HG03097 (cell line): ENCODE data around the gene SPTLC3.
A peak's percentile ranks its signal among the peaks of the same experiment; 100 is the strongest.

Source experiments
- ATAC-seq: cut with Tn5 transposase; IDR thresholded peaks from one replicate; pipeline ENCODE4 v1.9.1; 2021; ENCODE audit not compliant: unreplicated experiment, low FRiP score

The SPTLC3 gene

DNA sequence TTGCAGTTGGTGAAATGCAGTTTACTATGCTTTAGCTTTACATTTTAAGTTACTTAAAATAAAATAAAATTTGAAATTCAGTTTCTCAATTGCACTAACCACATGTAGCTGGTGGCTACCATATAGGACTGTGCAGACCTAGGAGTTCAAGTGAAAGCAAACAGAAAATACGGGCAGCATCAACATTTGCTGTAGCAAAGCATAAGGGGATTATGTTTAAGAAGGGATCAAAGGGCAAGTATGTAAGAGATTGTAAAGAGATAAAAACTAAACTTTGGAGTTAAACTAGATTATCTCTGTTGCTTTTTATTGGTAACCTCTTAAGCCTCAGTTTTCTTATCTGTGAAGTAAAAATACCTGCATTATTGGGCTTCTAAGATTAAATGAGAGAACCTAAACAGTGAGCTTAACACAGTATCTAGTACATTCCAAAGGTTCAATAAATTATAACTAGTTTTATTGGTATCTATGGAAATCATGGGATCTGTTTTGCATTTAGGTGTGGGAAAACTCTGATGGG lies 81.2 kb downstream of the SPTLC3 start:
- ATAC-seq, result no peak

GRCh38 chr20:13092111-13092510 lies 83.3 kb downstream of the SPTLC3 start:
- ATAC-seq, result no peak

DNA sequence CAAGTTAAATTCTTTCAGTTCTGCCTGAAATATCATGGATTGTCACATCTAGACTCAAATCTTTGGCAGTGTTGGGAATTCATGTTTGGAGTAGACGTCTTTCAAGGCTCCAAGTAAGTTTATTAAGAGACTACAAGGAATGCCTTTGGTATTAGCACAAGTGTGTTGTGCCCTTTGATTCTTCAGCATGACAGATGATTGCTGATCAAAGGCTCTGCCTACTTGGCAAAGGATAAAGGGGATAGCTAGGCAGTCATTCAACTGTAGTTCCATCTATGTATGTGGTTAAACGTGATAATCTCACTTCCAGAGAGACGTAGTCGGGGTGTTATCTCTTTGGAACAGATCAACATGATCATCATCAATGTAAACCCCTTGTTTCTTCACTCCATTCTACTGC lies 86.2 kb downstream of the SPTLC3 start:
- no peak for ATAC-seq

- ATAC-seq, result no peak
Measured at GRCh38 chr20:13098720-13099355, 90.1 kb downstream of the SPTLC3 start.

- ATAC-seq, result no peak
Measured at GRCh38 chr20:13099676-13100075, 90.9 kb downstream of the SPTLC3 start.

GRCh38 chr20:13101276-13101675 lies 92.5 kb downstream of the SPTLC3 start:
- no peak for ATAC-seq

- no peak for ATAC-seq
Measured at GRCh38 chr20:13101706-13102105, 92.9 kb downstream of the SPTLC3 start.

- ATAC-seq, result no peak
Measured at GRCh38 chr20:13102237-13102636, 93.5 kb downstream of the SPTLC3 start.

- no peak for ATAC-seq
Measured at GRCh38 chr20:13102694-13103093, 93.9 kb downstream of the SPTLC3 start.

- no peak for ATAC-seq
Measured at GRCh38 chr20:13105039-13105438, 96.3 kb downstream of the SPTLC3 start.

GRCh38 chr20:13105864-13106457 lies 97.2 kb downstream of the SPTLC3 start:
- ATAC-seq, result no peak

DNA sequence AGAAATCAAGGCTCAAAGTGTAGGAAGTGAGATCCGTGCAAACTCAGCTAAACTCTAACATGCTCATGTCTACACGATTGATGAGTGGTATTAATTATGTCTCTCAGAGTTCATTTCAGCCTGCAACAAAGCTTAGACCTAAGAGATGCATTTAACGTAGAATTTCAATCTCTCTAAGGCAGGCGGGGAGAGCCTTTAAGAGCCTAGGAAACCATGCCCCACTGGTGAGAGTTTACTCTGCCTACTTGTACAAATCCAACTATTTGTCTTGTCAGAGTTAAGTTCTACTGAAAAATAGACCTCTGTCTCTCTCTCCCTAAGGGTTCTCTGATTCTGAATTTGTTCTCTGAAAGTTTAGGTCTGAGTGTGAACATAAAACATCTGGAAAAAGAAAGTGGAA lies 100.9 kb downstream of the SPTLC3 start:
- ATAC-seq, result no peak

GRCh38 chr20:13110796-13111195 lies 102.0 kb downstream of the SPTLC3 start:
- no peak for ATAC-seq

DNA sequence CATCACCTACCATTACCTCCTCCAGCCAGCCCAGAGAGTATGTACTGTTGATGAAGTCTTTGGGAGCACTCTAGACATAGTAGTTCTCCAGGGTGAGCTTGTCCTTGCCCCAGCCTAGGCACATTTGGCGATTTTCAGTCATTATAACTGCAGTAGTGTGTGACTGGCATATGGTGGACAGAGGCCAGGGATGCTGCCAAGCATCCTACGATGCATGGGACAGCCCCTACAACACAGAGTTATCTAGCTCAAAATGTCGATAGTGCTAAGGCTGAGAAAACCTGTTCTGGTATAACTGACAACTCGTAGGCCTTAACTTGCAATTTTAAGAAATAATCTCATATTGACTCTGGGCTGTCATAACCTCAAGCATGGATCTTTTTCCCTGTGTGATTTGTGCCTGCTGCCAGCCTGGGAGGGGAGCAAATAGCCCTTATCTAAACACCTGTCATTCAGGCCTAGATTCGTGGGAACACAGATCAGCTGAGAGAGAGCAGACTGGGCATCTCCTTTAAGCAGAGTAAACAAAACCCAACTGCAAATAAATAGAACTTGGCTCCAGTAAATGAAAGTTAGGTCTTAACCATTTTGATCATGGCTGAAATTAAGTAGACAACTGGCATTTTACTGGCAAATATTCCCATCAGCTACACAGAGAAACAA lies 102.6 kb downstream of the SPTLC3 start:
- no peak for ATAC-seq

- no peak for ATAC-seq
Measured at GRCh38 chr20:13113731-13114130, 105.0 kb downstream of the SPTLC3 start.

DNA sequence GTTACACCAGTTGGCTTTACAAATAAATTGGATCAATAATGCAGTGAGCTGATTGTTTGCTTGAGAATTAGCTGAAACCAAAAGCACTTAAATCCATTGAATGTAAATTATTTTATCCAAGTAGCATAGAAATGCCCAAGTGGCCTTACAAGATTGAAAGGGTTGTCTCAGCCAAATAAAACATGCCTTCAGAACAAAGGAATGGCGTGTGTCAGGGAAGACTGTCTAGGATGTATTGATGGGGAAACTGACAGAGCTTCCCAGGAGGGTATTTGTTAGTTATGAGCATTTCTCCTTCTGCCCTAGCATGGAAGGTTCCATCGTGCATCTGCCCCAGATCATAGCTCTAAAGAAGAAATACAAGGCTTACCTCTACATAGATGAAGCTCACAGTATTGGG lies 108.4 kb downstream of the SPTLC3 start:
- ATAC-seq, result no peak

GRCh38 chr20:13118676-13119075 lies 109.9 kb downstream of the SPTLC3 start:
- ATAC-seq, result no peak

DNA sequence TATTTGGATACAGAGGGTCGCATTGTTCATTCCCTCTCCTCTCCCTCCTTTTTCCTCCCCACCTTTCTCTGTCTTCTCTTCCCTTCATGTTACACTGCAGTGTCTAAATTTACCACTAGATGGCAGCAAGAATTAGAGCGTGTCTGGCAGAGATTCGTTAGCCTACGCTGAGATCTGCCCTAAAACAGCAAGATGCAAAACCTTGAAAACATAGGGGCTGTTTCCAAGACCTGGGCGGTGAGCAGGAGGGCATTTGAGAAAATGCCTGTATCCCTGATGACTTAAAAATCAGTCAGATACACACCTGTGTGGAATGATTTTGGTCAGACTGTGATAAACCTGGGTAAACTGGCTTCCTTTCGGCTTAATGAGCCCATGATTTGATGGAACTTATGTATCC lies 110.8 kb downstream of the SPTLC3 start:
- ATAC-seq, result peak; percentile 68

- ATAC-seq, result no peak
Measured at GRCh38 chr20:13120471-13120870, 111.7 kb downstream of the SPTLC3 start.

- ATAC-seq, result peak; percentile 66
Measured at GRCh38 chr20:13121840-13122515, 113.2 kb downstream of the SPTLC3 start.

- ATAC-seq, result no peak
Measured at GRCh38 chr20:13125486-13125885, 116.7 kb downstream of the SPTLC3 start.
